Type B pancreatic cell (in vitro differentiated cells): ENCODE data around the gene MRPL18. TPM values are rescaled to one million over a fixed set of nuclear protein-coding genes. Genes with fewer than 3 reads are reported as not detected.
"Not testable (repeated sequence)": the region's sequence is repeated elsewhere in the genome, so short reads cannot be mapped to it uniquely, and the experiment has no call there.

Experiments
- DNase-seq: peaks from one replicate; pipeline ENCODE4 v3.0.0; 2021; ENCODE audit warnings: mixed read lengths; ENCODE audit not compliant: unreplicated experiment; ENCODE audit errors: extremely low spot score
- H3K27ac Mint-ChIP-seq: 2 replicates; pipeline ENCODE4 v1.8.0; 2021; ENCODE audit warnings: mild to moderate bottlenecking, mixed read lengths
- H3K27me3 Mint-ChIP-seq: 2 replicates; pipeline ENCODE4 v1.8.0; 2021; ENCODE audit warnings: mixed read lengths
- H3K36me3 Mint-ChIP-seq: 2 replicates; pipeline ENCODE4 v1.8.0; 2021; ENCODE audit warnings: mixed read lengths
- H3K4me1 Mint-ChIP-seq: one replicate; pipeline ENCODE4 v1.8.0; 2021; ENCODE audit warnings: mixed read lengths; ENCODE audit not compliant: unreplicated experiment
- H3K4me3 Mint-ChIP-seq: 2 replicates; pipeline ENCODE4 v1.8.0; 2021; ENCODE audit warnings: mild to moderate bottlenecking, mixed read lengths
- H3K9me3 Mint-ChIP-seq: 2 replicates; pipeline ENCODE4 v1.8.0; 2021; ENCODE audit warnings: mixed read lengths
- CTCF ChIP-seq: fragments of 200-600 bp; sonication (generic); conservative IDR thresholded peaks from 2 replicates; pipeline ENCODE4 v1.5.0; 2021; ENCODE audit warnings: antibody characterized with exemption, mild to moderate bottlenecking
- total RNA-seq: library from RNA; stranded (reverse); gene quantifications from 2 replicates; pipeline ENCODE4 v1.2.1, GENCODE V29; 2021; ENCODE audit warnings: low replicate concordance

MRPL18 gene
- total RNA-seq, 1 donor from 2014 or later, result 59.1 TPM

GRCh38 chr6:159778542-159779103 lies 11.6 kb upstream of the MRPL18 start:
- Mint-ChIP-seq H3K27ac (no peak overlapping the region), H3K4me1 (no peaks in the 10 kb centered on the region), H3K36me3 (peaks cover 41% of the 10 kb centered on the region), H3K4me3 (no peak overlapping the region), H3K27me3 (no peaks in the 10 kb centered on the region), H3K9me3 (no peaks in the 10 kb centered on the region)
- DNase-seq, result no peak
- TF ChIP-seq CTCF, result no peak

- Mint-ChIP-seq H3K9me3 (no peaks in the 10 kb centered on the region), H3K27ac (peak overlapping the region; percentile 84), H3K4me3 (peak overlapping the region; percentile 100), H3K27me3 (no peaks in the 10 kb centered on the region), H3K4me1 (peaks cover 26% of the 10 kb centered on the region), H3K36me3 (peaks cover 29% of the 10 kb centered on the region)
- no peak for DNase-seq
- no peak for TF ChIP-seq CTCF
These were observed 2.0 kb upstream of the MRPL18 start for GRCh38 chr6:159788276-159788675.

- Mint-ChIP-seq H3K36me3 (peaks cover 29% of the 10 kb centered on the region), H3K27me3 (no peaks in the 10 kb centered on the region), H3K4me3 (peak overlapping the region; percentile 100), H3K9me3 (no peaks in the 10 kb centered on the region), H3K27ac (peak overlapping the region; percentile 100), H3K4me1 (peaks cover 26% of the 10 kb centered on the region)
- no peak for DNase-seq
- TF ChIP-seq CTCF, result no peak
These were observed 1.4 kb upstream of the MRPL18 start for GRCh38 chr6:159788753-159789376.

- Mint-ChIP-seq H3K4me1 (peaks cover 26% of the 10 kb centered on the region), H3K36me3 (peaks cover 28% of the 10 kb centered on the region), H3K27me3 (no peaks in the 10 kb centered on the region), H3K4me3 (peak within 1 kb of the TSS; percentile 100), H3K27ac (peak within 1 kb of the TSS; percentile 100), H3K9me3 (no peaks in the 10 kb centered on the region)
- DNase-seq, result peak; percentile 98
- TF ChIP-seq CTCF, result no peak
These were observed 704 bp upstream of the MRPL18 start, which contains the start of gene TCP1 for GRCh38 chr6:159789377-159790148. Gene TCP1 (minus strand): TSS chr6:159789602. CDS start chr6:159789468, 134 bp downstream.

GRCh38 chr6:159790956-159791598 lies 810 bp downstream of the MRPL18 start:
- Mint-ChIP-seq H3K9me3 (no peaks in the 10 kb centered on the region), H3K36me3 (peaks cover 19% of the 10 kb centered on the region), H3K27me3 (no peaks in the 10 kb centered on the region), H3K4me3 (peak overlapping the region; percentile 100), H3K4me1 (peaks cover 26% of the 10 kb centered on the region), H3K27ac (peak overlapping the region; percentile 100)
- DNase-seq, result no peak
- TF ChIP-seq CTCF, result no peak

GRCh38 chr6:159794976-159795375 lies 4.7 kb downstream of the MRPL18 start:
- H3K4me1 Mint-ChIP-seq, result peaks cover 12% of the 10 kb centered on the region
- not testable (repeated sequence) for H3K4me3 Mint-ChIP-seq, H3K9me3 Mint-ChIP-seq, DNase-seq, H3K27me3 Mint-ChIP-seq
- peaks cover 25% of the 10 kb centered on the region for H3K36me3 Mint-ChIP-seq
- peak overlapping the region; percentile 42 for H3K27ac Mint-ChIP-seq
